ES-I3 (cell line): ENCODE results near the gene CBLB.

Source experiments
- H3K36me3 ChIP-seq: 2 replicates; pipeline ENCODE4 v1.6.1; 2013; ENCODE audit warnings: mild to moderate bottlenecking, low read length, control low read depth, moderate library complexity; ENCODE audit not compliant: insufficient read depth
- H3K4me1 ChIP-seq: 2 replicates; pipeline ENCODE4 v1.6.1; 2013; ENCODE audit warnings: mild to moderate bottlenecking, control low read depth, low read length; ENCODE audit not compliant: insufficient read depth
- H3K9ac ChIP-seq: 2 replicates; pipeline ENCODE4 v1.6.1; 2013; ENCODE audit warnings: low read depth, mild to moderate bottlenecking, low read length, moderate library complexity
- H3K9me3 ChIP-seq: 2 replicates; pipeline ENCODE4 v1.6.1; 2013; ENCODE audit warnings: mild to moderate bottlenecking, low read length, moderate library complexity; ENCODE audit not compliant: control insufficient read depth, insufficient read depth

The CBLB gene

DNA sequence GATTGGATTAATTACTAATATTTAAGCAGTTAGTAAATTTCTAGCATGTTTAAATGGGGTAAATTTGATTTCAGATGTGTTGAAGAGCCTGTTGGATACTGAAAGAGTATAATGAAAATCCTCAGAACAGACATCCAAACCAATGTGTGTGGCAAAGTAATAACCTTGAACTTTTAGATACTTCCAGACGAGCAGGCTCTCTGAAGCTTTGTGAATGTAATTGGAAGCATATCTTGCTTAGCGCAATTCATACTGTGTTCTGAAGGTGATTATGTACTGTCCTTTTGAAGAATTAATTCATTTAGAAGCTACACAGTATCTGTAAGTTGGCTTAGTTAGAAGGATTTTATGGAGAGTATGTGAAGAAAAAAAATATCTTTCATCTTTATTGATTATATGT lies 161.8 kb downstream of the CBLB start:
- no peaks in the 10 kb centered on the region for H3K4me1 ChIP-seq
- no peaks in the 10 kb centered on the region for H3K9me3 ChIP-seq
- H3K9ac ChIP-seq = no peak overlapping the region
- no peaks in the 10 kb centered on the region for H3K36me3 ChIP-seq

DNA sequence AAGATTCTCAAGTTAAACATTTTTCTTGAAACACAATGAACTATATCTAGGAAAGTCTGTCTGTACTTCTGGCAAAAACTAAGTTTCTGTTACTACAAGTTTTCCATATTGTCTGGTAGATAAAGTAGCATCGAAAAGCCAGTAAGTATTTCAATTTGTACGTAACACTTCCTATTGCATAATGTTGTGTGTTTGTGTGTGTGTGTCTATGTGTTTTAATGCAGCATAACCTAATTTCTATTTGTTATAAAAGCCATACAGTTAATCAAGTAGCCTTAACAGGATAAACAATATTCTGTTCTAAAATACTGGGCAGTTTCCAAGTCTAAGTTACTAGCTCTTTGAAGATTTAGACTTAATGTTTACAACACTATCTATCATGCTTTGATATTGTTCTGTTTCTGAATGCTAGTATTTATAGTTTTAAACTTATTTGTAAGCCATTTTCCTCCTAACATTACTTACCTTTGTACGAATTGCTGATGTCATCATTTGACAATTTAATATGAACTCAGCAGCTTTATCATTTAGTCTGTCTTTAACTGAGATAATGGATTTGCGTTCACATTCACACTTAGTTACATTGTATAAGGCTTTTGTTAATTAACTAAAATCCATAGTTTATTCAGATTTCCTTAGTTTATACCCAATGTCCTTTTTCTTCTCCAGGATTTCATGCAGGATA lies 163.9 kb downstream of the CBLB start:
- no peak overlapping the region for H3K9ac ChIP-seq
- H3K4me1 ChIP-seq = no peaks in the 10 kb centered on the region
- no peaks in the 10 kb centered on the region for H3K36me3 ChIP-seq
- H3K9me3 ChIP-seq = no peaks in the 10 kb centered on the region

DNA sequence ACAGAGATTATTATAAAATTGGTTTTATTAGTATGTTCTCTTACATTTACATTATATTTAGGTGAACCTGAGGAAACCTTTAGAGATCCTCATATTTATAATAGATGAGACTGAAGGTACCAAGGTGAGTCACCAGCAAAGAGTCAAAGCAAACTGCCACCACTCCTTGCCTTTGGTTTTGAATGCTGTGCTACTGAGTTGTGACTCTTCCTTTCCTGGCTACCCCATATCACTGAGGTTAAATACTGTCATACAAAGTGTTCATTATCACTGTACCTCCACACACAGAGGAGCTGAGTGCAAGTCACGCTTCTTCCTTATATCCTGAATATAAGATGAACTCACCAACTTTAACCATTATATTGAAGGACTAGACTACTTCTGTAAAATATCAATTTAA lies 168.2 kb downstream of the CBLB start:
- H3K9ac ChIP-seq = no peak overlapping the region
- H3K36me3 ChIP-seq = no peaks in the 10 kb centered on the region
- no peaks in the 10 kb centered on the region for H3K4me1 ChIP-seq
- H3K9me3 ChIP-seq = no peaks in the 10 kb centered on the region

DNA sequence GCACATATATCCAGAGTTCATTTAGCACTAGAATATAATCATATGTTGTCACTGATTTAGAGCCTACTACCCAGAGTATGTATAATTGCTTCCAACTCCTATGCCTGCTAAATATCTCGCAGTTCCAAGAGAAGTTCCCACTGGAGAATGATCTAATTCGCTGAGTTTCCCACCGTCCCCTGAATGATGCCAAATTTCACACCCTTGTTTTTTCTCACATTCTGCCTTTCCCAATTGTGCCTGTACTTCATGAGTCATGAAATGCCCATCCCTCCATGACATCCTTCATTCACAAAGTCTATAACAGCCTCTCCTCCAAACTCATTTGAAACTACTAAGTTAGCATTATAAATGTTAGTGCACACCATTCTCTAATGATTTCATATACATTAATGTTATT lies 177.2 kb downstream of the CBLB start:
- H3K9me3 ChIP-seq = no peaks in the 10 kb centered on the region
- no peak overlapping the region for H3K9ac ChIP-seq
- no peaks in the 10 kb centered on the region for H3K36me3 ChIP-seq
- H3K4me1 ChIP-seq = no peaks in the 10 kb centered on the region

DNA sequence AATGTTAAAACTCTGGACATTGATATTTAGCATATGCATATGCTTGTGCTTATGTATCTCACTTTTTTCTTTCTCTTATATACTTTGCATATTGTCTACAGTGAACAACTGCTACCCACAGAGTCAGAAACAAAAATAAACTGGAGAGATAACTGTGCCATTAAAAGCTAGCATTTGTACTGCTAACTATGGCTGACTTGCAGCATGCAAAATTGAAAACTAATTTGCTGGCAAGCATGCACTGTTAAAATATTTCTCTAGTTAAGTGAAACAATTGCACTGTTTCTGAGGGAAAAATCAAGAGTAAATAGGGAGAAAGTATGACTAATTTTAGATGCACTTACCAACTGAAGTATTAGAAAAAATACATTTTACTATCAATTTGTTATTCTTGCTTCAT lies 177.8 kb downstream of the CBLB start:
- Histone ChIP-seq H3K36me3 (no peaks in the 10 kb centered on the region), H3K4me1 (no peaks in the 10 kb centered on the region), H3K9ac (no peak overlapping the region), H3K9me3 (no peaks in the 10 kb centered on the region)

DNA sequence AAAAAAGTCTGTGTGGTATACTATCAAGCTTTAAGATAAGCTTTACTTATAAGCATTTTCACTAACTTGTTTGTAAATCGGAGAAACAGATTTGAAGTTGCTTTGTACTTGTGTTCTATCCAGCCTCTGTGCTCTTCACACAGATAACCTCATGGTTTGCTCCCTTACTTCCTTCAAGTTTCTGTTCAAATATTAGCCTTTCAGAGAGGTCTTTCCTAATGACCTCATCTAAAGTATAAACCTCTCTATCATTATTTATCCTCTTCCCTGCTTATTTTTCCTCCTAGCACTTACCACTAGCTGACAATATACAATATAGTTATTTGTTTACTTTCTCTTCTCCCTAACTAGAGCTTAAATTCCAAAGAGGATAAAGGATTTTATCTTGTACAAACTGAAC lies 180.0 kb downstream of the CBLB start:
- Histone ChIP-seq H3K4me1 (no peaks in the 10 kb centered on the region), H3K9me3 (no peaks in the 10 kb centered on the region)

DNA sequence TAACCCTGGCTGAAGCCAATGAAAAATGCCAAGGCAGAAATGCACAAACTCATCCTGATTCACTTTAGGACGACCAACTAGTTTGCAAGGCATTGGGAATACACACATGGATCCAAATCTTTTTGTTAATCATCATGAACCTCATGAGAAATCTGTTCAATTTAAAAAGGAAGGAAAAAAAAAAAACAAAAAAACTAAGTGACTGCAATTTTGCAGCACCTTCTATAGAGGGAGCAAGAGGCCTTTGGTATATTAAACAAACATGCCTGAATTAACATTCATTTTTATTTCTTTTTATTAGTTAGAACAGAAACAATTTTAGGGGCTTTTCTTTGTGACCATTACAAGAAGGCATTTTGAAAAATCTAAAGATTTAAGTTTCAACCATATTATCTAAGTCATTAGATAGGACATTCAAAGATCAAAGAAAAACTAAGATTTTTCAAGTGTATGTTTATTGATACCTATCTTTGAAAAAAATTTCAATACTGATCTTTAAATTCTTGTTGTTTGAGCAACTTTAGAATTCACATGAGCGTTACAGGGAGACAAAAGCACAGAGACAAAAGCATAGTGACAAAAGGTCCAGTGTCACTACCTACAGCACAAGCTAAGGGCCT lies 182.4 kb downstream of the CBLB start:
- H3K4me1 ChIP-seq = no peaks in the 10 kb centered on the region
- H3K36me3 ChIP-seq = no peaks in the 10 kb centered on the region
- H3K9ac ChIP-seq = no peak overlapping the region; the same call in 1 of the 2 replicates
- H3K9me3 ChIP-seq = no peaks in the 10 kb centered on the region

More for the DNA sequence above, 180.0 kb downstream of the CBLB start:
- Histone ChIP-seq H3K36me3 (no peaks in the 10 kb centered on the region), H3K9ac (no peak overlapping the region)

DNA sequence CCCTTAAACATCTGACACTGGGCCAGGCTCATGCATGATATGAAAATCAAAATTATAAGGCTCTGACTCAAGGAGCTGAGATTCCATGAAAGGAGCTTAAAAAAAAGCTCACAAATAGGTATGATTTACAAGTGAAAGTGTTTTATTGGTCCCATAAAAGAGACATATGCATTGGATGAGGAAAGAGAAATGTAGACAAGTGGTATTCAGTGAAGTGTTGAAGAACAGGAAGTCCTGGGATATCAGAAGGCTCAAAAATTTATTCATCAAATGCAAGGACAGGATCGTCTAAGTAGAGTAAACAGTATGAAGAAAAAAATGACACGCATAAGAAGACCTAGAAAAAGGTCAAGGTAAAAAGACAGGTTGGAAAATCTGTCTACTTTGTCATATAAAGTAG lies 188.9 kb downstream of the CBLB start:
- Histone ChIP-seq H3K4me1 (no peaks in the 10 kb centered on the region), H3K9me3 (no peaks in the 10 kb centered on the region), H3K36me3 (peaks cover 3% of the 10 kb centered on the region; the same call in 1 of the 2 replicates), H3K9ac (no peak overlapping the region)

DNA sequence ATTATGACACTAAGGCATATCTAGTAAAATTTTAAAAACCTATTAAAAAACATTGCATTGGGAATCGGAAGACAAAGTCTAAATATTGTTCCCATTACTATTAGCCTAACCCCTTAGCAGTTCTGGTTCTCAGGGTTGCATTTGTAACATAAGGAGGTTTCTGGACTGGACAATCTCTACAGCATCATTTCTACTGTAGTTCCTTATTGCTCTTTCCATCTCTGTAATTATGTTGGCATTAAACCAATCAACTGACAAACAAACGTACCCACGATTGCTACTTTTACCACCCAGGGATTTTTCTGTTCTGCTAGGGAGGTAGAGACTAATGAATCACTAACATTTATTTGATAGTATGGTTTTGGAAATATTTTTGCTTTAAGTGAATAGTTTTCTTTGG lies 190.8 kb downstream of the CBLB start:
- H3K9ac ChIP-seq = no peak overlapping the region
- no peaks in the 10 kb centered on the region for H3K4me1 ChIP-seq
- H3K9me3 ChIP-seq = no peaks in the 10 kb centered on the region
- H3K36me3 ChIP-seq = peaks cover 3% of the 10 kb centered on the region; the same call in 1 of the 2 replicates

DNA sequence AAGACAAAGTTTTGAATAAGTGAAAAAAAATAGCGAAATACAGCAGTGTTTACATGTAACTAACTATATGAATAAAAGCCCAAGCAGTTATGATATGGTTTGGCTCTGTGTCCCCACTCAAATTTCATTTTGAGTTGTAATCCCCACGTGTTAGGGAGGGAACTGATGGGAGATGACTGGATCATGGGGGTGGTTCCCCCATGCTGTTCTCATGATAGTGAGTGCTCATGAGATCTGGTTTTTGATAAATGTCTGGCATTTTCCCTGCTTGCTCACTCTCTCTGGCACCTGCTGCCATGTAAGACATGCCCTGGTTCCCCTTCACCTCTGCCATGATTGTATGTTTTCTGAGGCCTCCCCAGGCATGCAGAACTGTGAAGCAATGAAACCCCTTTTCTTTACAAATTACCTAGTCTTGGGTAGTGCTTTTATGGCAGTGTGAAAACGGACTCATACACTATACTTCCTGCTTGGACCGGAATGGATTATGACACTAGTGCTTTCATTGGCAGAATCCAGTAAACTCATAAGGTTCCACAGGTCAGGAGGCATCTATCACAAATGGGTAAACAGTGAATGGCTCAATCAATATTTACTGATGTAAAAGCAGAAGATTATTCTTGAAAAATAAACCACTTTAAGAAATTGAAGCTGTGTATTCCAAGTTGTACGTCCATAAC lies 192.1 kb downstream of the CBLB start:
- Histone ChIP-seq H3K9me3 (no peaks in the 10 kb centered on the region), H3K36me3 (peaks cover 3% of the 10 kb centered on the region; the same call in 1 of the 2 replicates), H3K9ac (no peak overlapping the region), H3K4me1 (no peaks in the 10 kb centered on the region)

DNA sequence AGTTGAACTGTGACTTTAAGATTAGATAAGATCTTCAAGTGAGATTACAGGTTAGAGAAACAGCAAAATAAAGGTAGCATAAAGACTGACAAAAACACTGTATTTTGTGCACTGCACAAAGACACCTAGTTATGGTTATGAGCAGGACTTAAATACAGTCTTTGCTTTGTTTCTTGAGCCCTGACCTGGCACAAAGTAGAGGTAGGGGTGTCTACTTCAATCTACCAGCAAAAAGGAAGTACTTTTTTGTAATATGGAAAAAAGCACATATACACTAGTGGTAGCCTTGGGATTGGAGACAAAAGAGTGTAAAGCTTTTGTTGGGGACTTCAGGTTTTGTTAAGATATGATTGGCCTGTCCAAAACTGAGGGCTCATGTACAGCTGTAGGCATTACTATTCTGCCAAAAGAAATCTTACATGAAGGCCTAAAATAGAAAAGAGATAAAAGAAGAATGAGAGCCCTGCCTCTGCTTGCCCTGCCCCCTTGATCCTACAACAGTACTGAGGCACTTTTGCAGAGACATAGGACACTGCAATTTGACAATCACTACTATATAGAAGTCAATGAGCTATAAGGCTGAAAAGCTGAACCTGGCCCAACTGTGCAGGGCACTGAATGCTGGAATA lies 194.3 kb downstream of the CBLB start:
- Histone ChIP-seq H3K4me1 (no peaks in the 10 kb centered on the region), H3K36me3 (peaks cover 3% of the 10 kb centered on the region; the same call in 1 of the 2 replicates), H3K9ac (no peak overlapping the region), H3K9me3 (no peaks in the 10 kb centered on the region)

DNA sequence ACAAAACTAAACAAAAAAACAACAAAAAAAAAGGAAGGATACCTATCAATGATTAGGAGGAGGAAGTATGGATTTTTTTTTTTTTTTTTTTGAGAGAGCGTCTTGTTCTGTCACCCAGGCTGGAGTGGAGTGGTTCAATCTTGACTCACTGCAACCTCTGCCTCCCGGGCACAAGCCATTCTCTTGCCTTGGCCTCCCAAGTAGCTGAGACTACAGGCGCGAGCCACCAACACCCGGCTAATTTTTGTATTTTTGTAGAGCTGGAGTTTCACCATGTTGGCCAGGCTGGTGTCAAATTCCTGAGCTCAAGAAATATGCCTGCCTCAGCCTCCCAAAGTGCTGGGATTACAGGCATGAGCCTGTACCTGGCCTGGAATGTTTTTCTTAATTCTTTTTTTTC lies 195.8 kb downstream of the CBLB start:
- Histone ChIP-seq H3K36me3 (peaks cover 2% of the 10 kb centered on the region; the same call in 1 of the 2 replicates), H3K9ac (no peak overlapping the region), H3K4me1 (no peaks in the 10 kb centered on the region)

DNA sequence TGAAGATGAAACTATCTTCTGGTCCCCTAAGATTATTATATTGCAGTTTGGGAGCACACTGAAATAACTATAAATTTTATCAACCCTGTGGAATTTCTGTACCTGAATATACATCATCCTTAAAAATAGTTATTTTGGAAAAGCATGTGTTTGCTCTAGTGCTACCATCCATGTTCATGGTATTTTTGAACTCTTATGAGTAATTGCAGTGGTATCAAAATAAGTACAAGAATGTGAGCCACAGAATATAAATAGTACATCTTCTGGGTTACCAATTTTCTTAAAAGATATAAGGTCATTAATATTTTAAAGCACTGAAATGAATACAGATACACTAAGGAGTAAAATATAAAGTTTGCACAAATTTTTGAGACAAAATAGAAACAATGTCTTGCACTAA lies 206.5 kb downstream of the CBLB start:
- H3K9ac ChIP-seq = no peak overlapping the region
- H3K4me1 ChIP-seq = no peaks in the 10 kb centered on the region
- H3K9me3 ChIP-seq = no peaks in the 10 kb centered on the region
- H3K36me3 ChIP-seq = 0 out of 2 replicates have a peak, but pooled peaks cover 5% of the 10 kb centered on the region

More for the DNA sequence above, 195.8 kb downstream of the CBLB start:
- H3K9me3 ChIP-seq = no peaks in the 10 kb centered on the region

DNA sequence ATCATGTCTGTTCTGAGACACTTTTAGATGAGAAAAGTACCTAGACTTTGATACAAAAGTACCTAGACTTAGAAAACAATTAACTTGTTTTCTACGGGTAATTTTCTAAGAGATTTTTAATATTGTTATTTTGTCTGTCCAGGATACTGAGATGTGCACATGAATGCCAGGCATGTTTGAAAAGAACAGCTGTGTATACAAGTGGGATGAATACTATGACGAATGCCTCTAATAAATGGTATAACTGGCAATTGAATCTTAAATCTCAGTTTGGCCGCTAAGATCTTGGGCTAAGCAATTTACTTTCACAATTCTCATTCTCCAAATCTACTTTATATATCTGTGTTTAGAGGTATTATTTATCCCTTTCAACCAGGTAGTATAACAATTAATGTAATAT lies 207.4 kb downstream of the CBLB start:
- H3K9ac ChIP-seq = no peak overlapping the region
- no peaks in the 10 kb centered on the region for H3K4me1 ChIP-seq
- peaks cover 7% of the 10 kb centered on the region; the same call in 1 of the 2 replicates for H3K36me3 ChIP-seq
- no peaks in the 10 kb centered on the region for H3K9me3 ChIP-seq
